ENCODE results near the gene MMD.

- no peak for TF ChIP-seq CTCF (IDR thresholded peaks at IDR 0.05)
- TF ChIP-seq POLR2A (IDR thresholded peaks at IDR 0.05): no peak
Observed at GRCh38 chr17:55433029-55433628, 11.5 kb upstream of the MMD start.

Data from testis (tissue), 2 donors.